Small intestine (tissue), 7 donors: ENCODE measurements around the gene THOP1. TPM values are rescaled to one million over a fixed set of nuclear protein-coding genes. Genes with fewer than 3 reads are reported as not detected.

Experiments used
- DNase-seq, 2 donors: peaks; one replicate each; pipeline versions ENCODE4 v3.0.0 to v3.0.0-alpha.2; 2013
- FAIRE-seq: peaks from 2 replicates; lab custom pipeline; 2012; peaks lifted over from hg19 to GRCh38; lab: Jason Lieb, UNC
- H3K27ac ChIP-seq, 3 donors: one replicate each; pipeline ENCODE4 v1.5.1; 2013; ENCODE audit warnings: low read length in 2 of 3, mild to moderate bottlenecking in 2 of 3, control low read depth in 1 of 3, inconsistent platforms in 1 of 3, low read depth in 1 of 3, moderate library complexity in 1 of 3
- H3K27me3 ChIP-seq, 3 donors: one replicate each; pipeline ENCODE4 v1.6.1; 2013; ENCODE audit warnings: low read length in 3 of 3, inconsistent platforms in 1 of 3; ENCODE audit not compliant: control insufficient read depth in 3 of 3, insufficient read depth in 3 of 3
- H3K36me3 ChIP-seq, 3 donors: one replicate each; pipeline ENCODE4 v1.6.1; 2013; ENCODE audit warnings: low read length in 3 of 3, inconsistent platforms in 1 of 3, low read depth in 1 of 3, mild to moderate bottlenecking in 1 of 3, moderate library complexity in 1 of 3; ENCODE audit not compliant: control insufficient read depth in 3 of 3, insufficient read depth in 2 of 3
- H3K4me1 ChIP-seq, 3 donors: one replicate each; pipeline ENCODE4 v1.6.1; 2013; ENCODE audit warnings: low read length in 2 of 3, inconsistent platforms in 1 of 3, low read depth in 1 of 3, mild to moderate bottlenecking in 1 of 3, moderate library complexity in 1 of 3; ENCODE audit not compliant: control insufficient read depth in 3 of 3, insufficient read depth in 2 of 3
- H3K4me3 ChIP-seq, 3 donors: one replicate each; pipeline ENCODE4 v1.5.1; 2013; ENCODE audit warnings: low read length in 3 of 3, control low read depth in 1 of 3, inconsistent platforms in 1 of 3, low read depth in 1 of 3, mild to moderate bottlenecking in 1 of 3, moderate library complexity in 1 of 3
- H3K9me3 ChIP-seq, 2 donors: one replicate each; pipeline ENCODE4 v1.6.1; 2013; ENCODE audit warnings: low read depth in 1 of 2, low read length in 1 of 2; ENCODE audit not compliant: control insufficient read depth in 2 of 2, insufficient read depth in 1 of 2
- WGBS, 3 donors: extraction: QIAGEN DNeasy Blood & Tissue Kit; methylation state at CpG; one replicate each; pipeline ENCODE4 v1.1.7; 2013; 5-methylcytosine and 5-hydroxymethylcytosine counted together
- polyA plus RNA-seq, 4 donors: library from polyadenylated mRNA; stranded (reverse) in 3 of 4; unstranded in 1 of 4; fragments of 200-250 nt in 3 of 4; fragments of 120-200 nt in 1 of 4; gene quantifications; one replicate each; pipeline versions ENCODE4 v1.2.1 to v1.2.3, GENCODE V29; 2013
- donor health status: healthy with polysubstance abuse.
- donor health status: control.
- donor health status: control.
- donor health status: Bipolar disorder and iron deficiency.
- donor health status: healthy.

Gene THOP1
- polyA plus RNA-seq, 4 donors = 36.6 to 86.3 (median 78.1) TPM

- DNase-seq = no peak
- WGBS, 3 donors = 94 to 96% (median 94%) methylated on average over 33 to 35 of the region's 35 CpGs
- peaks cover 13 to 92% (median 16%) of the 10 kb centered on the region in 3 donors for H3K36me3 ChIP-seq
These were observed 18.5 kb upstream of the THOP1 start for GRCh38 chr19:2766594-2767372.

GRCh38 chr19:2767688-2768087, 17.6 kb upstream of the THOP1 start:
- peaks cover 10 to 88% (median 16%) of the 10 kb centered on the region in 3 donors for H3K36me3 ChIP-seq
- DNase-seq = no peak
- FAIRE-seq = no peak

More at GRCh38 chr19:2766594-2767372, 18.5 kb upstream of the THOP1 start:
- Histone ChIP-seq H3K4me3 (no peak overlapping the region), H3K4me1 (peaks cover 0 to 5% (median 0%) of the 10 kb centered on the region in 3 donors), H3K9me3 (no peaks in the 10 kb centered on the region), H3K27me3 (no peaks in the 10 kb centered on the region), H3K27ac (no peak overlapping the region)
- no peak for FAIRE-seq

GRCh38 chr19:2768365-2769132, 16.8 kb upstream of the THOP1 start:
- Histone ChIP-seq H3K4me3 (no peak overlapping the region), H3K27ac (no peak overlapping the region), H3K27me3 (no peaks in the 10 kb centered on the region), H3K36me3 (peaks cover 10 to 79% (median 11%) of the 10 kb centered on the region in 3 donors), H3K4me1 (peaks cover 0 to 5% (median 0%) of the 10 kb centered on the region in 3 donors), H3K9me3 (no peaks in the 10 kb centered on the region)
- WGBS, 3 donors = 94 to 95% (median 94%) methylated on average over 28 to 29 of the region's 29 CpGs
- no peak for DNase-seq
- no peak for FAIRE-seq

More at GRCh38 chr19:2767688-2768087, 17.6 kb upstream of the THOP1 start:
- no peak overlapping the region for H3K4me3 ChIP-seq
- whole genome bisulfite sequencing, 3 donors = 91 to 96% (median 93%) methylated on average over 19 of the region's 19 CpGs
- peaks cover 0 to 5% (median 0%) of the 10 kb centered on the region in 3 donors for H3K4me1 ChIP-seq
- no peak overlapping the region for H3K27ac ChIP-seq
- H3K9me3 ChIP-seq = no peaks in the 10 kb centered on the region
- H3K27me3 ChIP-seq = no peaks in the 10 kb centered on the region

GRCh38 chr19:2769218-2769617, 16.1 kb upstream of the THOP1 start:
- WGBS, 3 donors = 93 to 94% (median 94%) methylated on average over 8 of the region's 8 CpGs
- FAIRE-seq (no peak), DNase-seq (no peak)
- Histone ChIP-seq H3K36me3 (peaks cover 10 to 77% (median 11%) of the 10 kb centered on the region in 3 donors), H3K4me3 (no peak overlapping the region), H3K4me1 (peaks cover 0 to 5% (median 0%) of the 10 kb centered on the region in 3 donors), H3K27ac (no peak overlapping the region), H3K27me3 (no peaks in the 10 kb centered on the region), H3K9me3 (no peaks in the 10 kb centered on the region)

GRCh38 chr19:2770055-2771013, 15.0 kb upstream of the THOP1 start:
- DNase-seq = peak in 1 of 2 donors; percentile 26
- H3K9me3 ChIP-seq = peaks cover 0 to 3% of the 10 kb centered on the region in 2 donors
- peaks cover 4 to 76% (median 5%) of the 10 kb centered on the region in 3 donors for H3K36me3 ChIP-seq
- H3K4me1 ChIP-seq = peaks cover 0 to 5% (median 0%) of the 10 kb centered on the region in 3 donors
- no peaks in the 10 kb centered on the region for H3K27me3 ChIP-seq
- WGBS, 3 donors = 69 to 91% (median 88%) methylated on average over 39 to 40 of the region's 40 CpGs
- no peak overlapping the region for H3K4me3 ChIP-seq
- H3K27ac ChIP-seq = peak overlapping the region in 2 of 3 donors; percentile 47 to 79
- no peak for FAIRE-seq

GRCh38 chr19:2771786-2772674, 13.3 kb upstream of the THOP1 start:
- Histone ChIP-seq H3K9me3 (peaks cover 0 to 6% of the 10 kb centered on the region in 2 donors), H3K4me1 (peaks cover 3 to 10% (median 3%) of the 10 kb centered on the region in 3 donors), H3K27ac (no peak overlapping the region), H3K4me3 (no peak overlapping the region), H3K27me3 (no peaks in the 10 kb centered on the region), H3K36me3 (peaks cover 0 to 71% (median 2%) of the 10 kb centered on the region in 3 donors)
- FAIRE-seq (no peak), DNase-seq (no peak)
- WGBS, 3 donors = 80 to 86% (median 83%) methylated on average over 28 to 29 of the region's 29 CpGs

GRCh38 chr19:2774083-2774679, 11.1 kb upstream of the THOP1 start:
- FAIRE-seq (no peak), DNase-seq (no peak)
- Histone ChIP-seq H3K4me3 (no peak overlapping the region), H3K36me3 (peaks cover 0 to 71% (median 0%) of the 10 kb centered on the region in 3 donors), H3K9me3 (peaks cover 0 to 6% of the 10 kb centered on the region in 2 donors), H3K27ac (no peak overlapping the region), H3K27me3 (no peaks in the 10 kb centered on the region), H3K4me1 (peaks cover 3 to 10% (median 3%) of the 10 kb centered on the region in 3 donors)
- WGBS, 3 donors = 88 to 91% (median 91%) methylated on average over 30 to 32 of the region's 32 CpGs
